Transverse colon (tissue), 4 donors: ENCODE data around the gene TBX10. TPM values are rescaled to one million over a fixed set of nuclear protein-coding genes. Genes with fewer than 3 reads are reported as not detected.

Source experiments
- DNase-seq: peaks from one replicate; pipeline ENCODE4 v3.0.0-alpha.2; 2019
- H3K27ac ChIP-seq, 4 donors: fragments of 200-600 bp; sonication (generic); 2 replicates each; pipeline ENCODE4 v1.5.1; 2016 to 2018; ENCODE audit warnings: inconsistent platforms in 4 of 4
- H3K27me3 ChIP-seq: fragments of 200-600 bp; sonication (generic); 2 replicates; pipeline ENCODE4 v1.5.1; 2017; ENCODE audit warnings: inconsistent platforms
- H3K36me3 ChIP-seq, 4 donors: fragments of 200-600 bp; sonication (generic); 2 replicates each; pipeline ENCODE4 v1.5.1; 2017 to 2019; ENCODE audit warnings: inconsistent platforms in 4 of 4
- H3K4me1 ChIP-seq, 4 donors: fragments of 200-600 bp; sonication (generic); 2 replicates each; pipeline ENCODE4 v1.5.1; 2017 to 2020; ENCODE audit warnings: inconsistent platforms in 4 of 4
- H3K4me3 ChIP-seq, 4 donors: fragments of 200-600 bp; sonication (generic); 1 replicate in 1 of 4; 2 replicates in 3 of 4; pipeline versions ENCODE4 v1.5.1 to v1.6.1; 2017 to 2019; ENCODE audit warnings: inconsistent platforms in 4 of 4
- H3K9me3 ChIP-seq, 2 donors: fragments of 200-600 bp; sonication (generic); 2 replicates each; pipeline ENCODE4 v1.5.1; 2017 to 2019; ENCODE audit warnings: inconsistent platforms in 2 of 2
- CTCF ChIP-seq, 5 experiments: fragments of 200-600 bp in 3 of 5; fragments of 450-650 bp in 2 of 5; sonication (generic) in 3 of 5; IDR thresholded peaks; 1 replicate in 2 of 5; 2 replicates in 3 of 5; pipeline ENCODE4 v1.5.1; 2016 to 2017; ENCODE audit warnings: antibody characterized with exemption in 5 of 5, inconsistent platforms in 3 of 5, mild to moderate bottlenecking in 2 of 5, moderate library complexity in 1 of 5
- EP300 ChIP-seq: sonication (generic); formaldehyde crosslinking; IDR thresholded peaks from one replicate; pipeline ENCODE4 v1.6.1; 2017; ENCODE audit warnings: antibody characterized with exemption, low read depth
- POLR2A ChIP-seq: fragments of 450-650 bp; IDR thresholded peaks from one replicate; pipeline ENCODE4 v1.6.1; 2016; ENCODE audit warnings: antibody characterized with exemption, mild to moderate bottlenecking, moderate library complexity
- POLR2AphosphoS5 ChIP-seq, 3 donors: sonication (generic); formaldehyde crosslinking; IDR thresholded peaks; one replicate each; pipeline ENCODE4 v1.6.1; 2016; ENCODE audit warnings: antibody characterized with exemption in 3 of 3
- WGBS, 2 donors: methylation state at CpG; one replicate each; pipeline ENCODE4 v1.1.5; 2018; ENCODE audit warnings: low coverage in 1 of 2; 5-methylcytosine and 5-hydroxymethylcytosine counted together
- in situ Hi-C, 4 donors: fragments of 200-750 bp; cut with MboI; loops; one replicate each; pipeline versions ENCODE4 v1.15.0 to v1.15.1; 2017; ENCODE audit warnings: low sequenced_read_pairs in 3 of 4, low pct_ligation_motif_present in 1 of 4, low pct_unique_long_range_greater_than_20kb in 1 of 4
- intact Hi-C: fragments of 100-400 bp; cut with DNase I; formaldehyde crosslinking; loops from one replicate; pipeline ENCODE4 v1.15.1; 2023; ENCODE audit warnings: low total_unique reads
- total RNA-seq, 4 donors: library from RNA; depleted of rRNA; stranded (reverse); fragments of >200 nt; gene quantifications; one replicate each; pipeline ENCODE4 v1.1.0, GENCODE V29; 2016

The TBX10 gene
- total RNA-seq, 4 donors from 2014 or later = 1.3 to 16.5 (median 15.0) TPM; not detected in 1

DNA sequence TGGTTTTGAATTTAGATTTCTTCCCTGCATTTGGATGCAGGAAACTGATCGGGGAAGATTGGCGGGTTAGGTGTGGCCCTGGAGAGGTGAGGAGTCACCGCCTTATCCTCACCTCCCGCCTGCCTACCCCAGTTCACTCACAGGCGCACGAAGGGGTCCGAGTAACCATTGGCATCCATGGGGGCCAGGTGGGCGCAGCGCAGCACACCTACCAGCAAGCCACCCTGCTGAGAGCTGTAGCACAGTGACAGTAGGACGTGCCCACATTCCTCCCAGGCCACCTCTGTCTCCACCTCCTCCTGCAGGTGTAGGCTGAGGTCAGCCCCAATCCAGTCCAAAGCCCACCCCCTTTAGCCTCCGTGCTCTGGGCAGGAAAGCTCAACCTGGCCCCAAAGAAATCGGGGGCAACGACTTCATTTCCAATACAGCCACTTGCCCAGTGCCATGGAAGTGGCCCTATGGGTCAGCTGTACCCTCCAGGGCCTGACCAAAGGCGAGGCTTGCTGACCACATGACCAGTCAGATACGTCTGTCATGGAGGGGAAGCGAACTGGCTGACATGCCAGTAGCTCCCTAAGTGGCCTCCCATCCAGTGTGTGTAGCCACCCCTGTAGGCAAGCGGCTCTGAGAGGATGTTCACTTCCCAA, 26.1 kb downstream of the TBX10 start:
- peak overlapping the region; percentile 63 to 77 (median 72) for H3K27ac ChIP-seq
- DNase-seq = no peak
- intact Hi-C loops = no loop called here
- peaks cover 6 to 13% (median 12%) of the 10 kb centered on the region in 4 donors for H3K4me1 ChIP-seq
- in situ Hi-C loops = no loop called here
- H3K27me3 ChIP-seq = peaks cover 15% of the 10 kb centered on the region
- peaks cover 0 to 3% (median 0%) of the 10 kb centered on the region in 4 donors for H3K36me3 ChIP-seq
- peak overlapping the region in 2 of 4 donors; percentile 22 to 42 for H3K4me3 ChIP-seq
- 86 to 96% methylated on average over 4 to 17 of the region's 17 CpGs for WGBS, 2 donors
- no peaks in the 10 kb centered on the region for H3K9me3 ChIP-seq
- TF ChIP-seq POLR2AphosphoS5 (IDR thresholded peaks at IDR 0.05) = no peak
- TF ChIP-seq EP300 = no peak
- TF ChIP-seq POLR2A = no peak
- TF ChIP-seq CTCF (IDR thresholded peaks at IDR 0.05) = no peak

GRCh38 chr11:67612751-67613150, 26.8 kb downstream of the TBX10 start:
- in situ Hi-C loops = no loop called here
- TF ChIP-seq EP300 (no peak), POLR2A (no peak), CTCF (IDR thresholded peaks at IDR 0.05) (no peak), POLR2AphosphoS5 (IDR thresholded peaks at IDR 0.05) (no peak)
- peaks cover 8 to 19% (median 16%) of the 10 kb centered on the region in 4 donors for H3K4me1 ChIP-seq
- H3K27ac ChIP-seq = no peak overlapping the region
- peaks cover 0 to 3% (median 0%) of the 10 kb centered on the region in 4 donors for H3K36me3 ChIP-seq
- WGBS, 2 donors = 90% methylated on average over 13 of the region's 13 CpGs; no CpG with 5 or more reads in 1 of the 2 donors
- H3K4me3 ChIP-seq = no peak overlapping the region
- intact Hi-C loops = no loop called here
- no peaks in the 10 kb centered on the region for H3K9me3 ChIP-seq
- DNase-seq = no peak
- peaks cover 15% of the 10 kb centered on the region for H3K27me3 ChIP-seq

- no peak for DNase-seq
- H3K4me1 ChIP-seq = peaks cover 13 to 26% (median 23%) of the 10 kb centered on the region in 4 donors
- in situ Hi-C loops (no loop called here), intact Hi-C loops (no loop called here)
- H3K4me3 ChIP-seq = no peak overlapping the region
- peaks cover 15% of the 10 kb centered on the region for H3K27me3 ChIP-seq
- 92% methylated on average over 7 to 36 of the region's 37 CpGs for WGBS, 2 donors
- peaks cover 0 to 3% (median 0%) of the 10 kb centered on the region in 4 donors for H3K36me3 ChIP-seq
- no peak overlapping the region for H3K27ac ChIP-seq
- no peaks in the 10 kb centered on the region for H3K9me3 ChIP-seq
- TF ChIP-seq POLR2AphosphoS5 (IDR thresholded peaks at IDR 0.05) = no peak
- TF ChIP-seq POLR2A = no peak
- no peak for TF ChIP-seq EP300
- no peak for TF ChIP-seq CTCF (IDR thresholded peaks at IDR 0.05)
These were observed 27.6 kb downstream of the TBX10 start for GRCh38 chr11:67611704-67612587.

DNA sequence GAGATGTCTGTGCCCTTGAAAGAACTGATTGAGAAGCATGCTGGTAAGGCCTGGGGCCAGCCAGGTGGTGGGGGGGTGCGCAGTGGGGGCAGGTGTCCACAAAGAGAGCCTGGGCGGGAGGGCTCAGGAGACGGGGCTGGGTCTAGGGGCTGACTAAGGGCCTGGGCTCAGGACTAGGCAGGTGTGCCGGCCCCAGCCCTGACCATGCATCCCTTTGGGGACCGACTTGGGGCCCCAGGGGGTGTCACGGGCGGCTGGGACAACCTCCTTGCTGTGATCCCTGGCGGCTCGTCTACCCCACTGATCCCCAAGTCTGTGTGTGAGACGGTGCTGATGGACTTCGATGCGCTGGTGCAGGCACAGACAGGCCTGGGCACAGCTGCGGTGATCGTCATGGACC, 28.4 kb downstream of the TBX10 start:
- intact Hi-C loops (no loop called here), in situ Hi-C loops (no loop called here)
- Histone ChIP-seq H3K4me3 (no peak overlapping the region), H3K27ac (no peak overlapping the region), H3K27me3 (peaks cover 13% of the 10 kb centered on the region), H3K9me3 (no peaks in the 10 kb centered on the region), H3K4me1 (peaks cover 13 to 27% (median 25%) of the 10 kb centered on the region in 4 donors), H3K36me3 (peaks cover 0 to 3% (median 0%) of the 10 kb centered on the region in 4 donors)
- 94 to 100% methylated on average over 2 to 14 of the region's 14 CpGs for WGBS, 2 donors
- TF ChIP-seq EP300 (no peak), CTCF (IDR thresholded peaks at IDR 0.05) (no peak), POLR2AphosphoS5 (IDR thresholded peaks at IDR 0.05) (no peak), POLR2A (no peak)
- no peak for DNase-seq
